Body of pancreas (tissue), 4 donors: Measurements from ENCODE around the gene PDE1C. TPM values are rescaled to one million over a fixed set of nuclear protein-coding genes. Genes with fewer than 3 reads are reported as not detected.

Experiments used
- ATAC-seq: fragments of 150-250 bp; one replicate; pipeline ENCODE4 v1.9.1; 2016
- DNase-seq, 4 donors: peaks; one replicate each; pipeline ENCODE4 v3.0.0-alpha.2; 2019
- H3K27ac ChIP-seq, 4 donors: fragments of 200-600 bp; sonication (generic); 1 replicate in 3 of 4; 2 replicates in 1 of 4; pipeline versions ENCODE4 v1.5.1 to v1.6.1; 2016 to 2019; ENCODE audit warnings: mild to moderate bottlenecking in 1 of 4, mixed read lengths in 1 of 4, moderate library complexity in 1 of 4
- H3K27me3 ChIP-seq, 2 donors: fragments of 200-600 bp; sonication (generic); one replicate each; pipeline ENCODE4 v1.6.0; 2016; ENCODE audit warnings: mild to moderate bottlenecking in 1 of 2
- H3K36me3 ChIP-seq, 2 donors: fragments of 200-600 bp; sonication (generic); replicated peaks in 1 of 2; 2 replicates each; pipeline ENCODE4 v1.5.1; 2016; ENCODE audit warnings: low read depth in 2 of 2; ENCODE audit not compliant: insufficient read depth in 1 of 2
- H3K4me1 ChIP-seq: fragments of 200-600 bp; sonication (generic); one replicate; pipeline ENCODE4 v1.6.0; 2016
- H3K4me3 ChIP-seq, 2 donors: fragments of 200-600 bp; sonication (generic); 1 replicate in 1 of 2; 2 replicates in 1 of 2; pipeline ENCODE4 v1.5.1; 2016 to 2019
- H3K9me3 ChIP-seq, 3 donors: fragments of 200-600 bp; sonication (generic); 1 replicate in 2 of 3; 2 replicates in 1 of 3; pipeline ENCODE4 v1.5.1; 2016
- POLR2A ChIP-seq, 3 donors: fragments of 450-650 bp; IDR thresholded peaks; one replicate each; pipeline ENCODE4 v1.6.1; 2016; ENCODE audit warnings: antibody characterized with exemption in 3 of 3, mild to moderate bottlenecking in 2 of 3
- WGBS, 2 donors: methylation state at CpG; one replicate each; pipeline ENCODE4 v1.1.5; 2017; 5-methylcytosine and 5-hydroxymethylcytosine counted together
- intact Hi-C: fragments of 100-400 bp; cut with DNase I; formaldehyde crosslinking; loops from one replicate; pipeline ENCODE4 v1.15.1; 2023
- total RNA-seq, 2 donors: library from RNA; depleted of rRNA; stranded (reverse); fragments of >200 nt; gene quantifications; one replicate each; pipeline ENCODE4 v1.1.0, GENCODE V29; 2016
- TF ChIP-seq, protein P1 (sequence below), 7 experiments: fragments of 450-650 bp in 4 of 7; fragments of 200-600 bp in 3 of 7; sonication (generic) in 3 of 7; IDR thresholded peaks; one replicate each; pipeline ENCODE4 v1.5.1; 2016 to 2019; ENCODE audit warnings: antibody characterized with exemption in 7 of 7

Gene PDE1C
- total RNA-seq, 2 donors from 2014 or later = 1.8 to 4.9 TPM

DNA sequence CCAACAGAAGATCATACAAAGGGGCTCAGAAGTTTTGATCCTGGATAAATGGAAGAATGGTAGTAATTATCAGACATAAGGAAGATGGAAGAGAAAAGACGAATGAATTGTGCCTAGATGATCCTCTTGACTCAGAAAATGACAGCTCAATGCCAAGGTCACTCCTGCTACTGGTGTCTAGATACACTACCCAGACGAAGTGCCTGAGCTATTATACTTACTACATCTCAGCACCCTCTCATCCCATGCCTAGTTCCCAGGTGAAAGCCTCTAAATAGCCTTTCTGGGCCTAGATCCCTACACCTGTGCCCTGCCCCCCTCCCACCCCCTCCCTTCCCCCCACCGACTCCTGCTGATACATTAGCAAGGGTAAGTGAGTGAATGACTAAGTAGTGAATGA, 25.5 kb downstream of the PDE1C start:
- no peak for DNase-seq
- WGBS, 2 donors = 55 to 56% methylated on average over 3 of the region's 3 CpGs
- Histone ChIP-seq H3K27me3 (no peaks in the 10 kb centered on the region), H3K9me3 (no peaks in the 10 kb centered on the region), H3K27ac (no peak overlapping the region), H3K4me3 (no peak overlapping the region), H3K4me1 (peaks cover 5% of the 10 kb centered on the region), H3K36me3 (no peaks in the 10 kb centered on the region)
- intact Hi-C loops = no loop called here
- no peak for ATAC-seq
- TF ChIP-seq, protein P1, sequence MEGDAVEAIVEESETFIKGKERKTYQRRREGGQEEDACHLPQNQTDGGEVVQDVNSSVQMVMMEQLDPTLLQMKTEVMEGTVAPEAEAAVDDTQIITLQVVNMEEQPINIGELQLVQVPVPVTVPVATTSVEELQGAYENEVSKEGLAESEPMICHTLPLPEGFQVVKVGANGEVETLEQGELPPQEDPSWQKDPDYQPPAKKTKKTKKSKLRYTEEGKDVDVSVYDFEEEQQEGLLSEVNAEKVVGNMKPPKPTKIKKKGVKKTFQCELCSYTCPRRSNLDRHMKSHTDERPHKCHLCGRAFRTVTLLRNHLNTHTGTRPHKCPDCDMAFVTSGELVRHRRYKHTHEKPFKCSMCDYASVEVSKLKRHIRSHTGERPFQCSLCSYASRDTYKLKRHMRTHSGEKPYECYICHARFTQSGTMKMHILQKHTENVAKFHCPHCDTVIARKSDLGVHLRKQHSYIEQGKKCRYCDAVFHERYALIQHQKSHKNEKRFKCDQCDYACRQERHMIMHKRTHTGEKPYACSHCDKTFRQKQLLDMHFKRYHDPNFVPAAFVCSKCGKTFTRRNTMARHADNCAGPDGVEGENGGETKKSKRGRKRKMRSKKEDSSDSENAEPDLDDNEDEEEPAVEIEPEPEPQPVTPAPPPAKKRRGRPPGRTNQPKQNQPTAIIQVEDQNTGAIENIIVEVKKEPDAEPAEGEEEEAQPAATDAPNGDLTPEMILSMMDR (IDR thresholded peaks at IDR 0.05) = no peak
- no peak for TF ChIP-seq POLR2A (IDR thresholded peaks at IDR 0.05)

DNA sequence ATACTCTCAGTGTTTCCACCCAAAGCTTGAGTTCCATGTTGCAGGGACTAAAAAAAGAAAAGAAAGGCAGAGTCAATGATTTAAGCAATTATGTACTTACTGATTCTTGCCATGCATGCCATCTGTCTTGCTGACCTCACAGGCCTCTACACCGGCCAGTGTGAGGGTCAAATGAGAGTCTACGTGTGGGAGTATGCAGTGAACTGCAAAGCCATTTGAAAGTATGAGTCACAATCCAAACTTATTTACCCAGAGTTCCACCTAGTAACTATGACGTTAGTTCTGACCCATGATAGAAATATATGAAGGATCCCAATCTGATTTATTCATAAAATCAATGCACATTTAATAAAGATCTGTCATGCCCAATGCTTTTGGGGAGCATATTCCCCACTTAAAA, 26.5 kb downstream of the PDE1C start:
- Histone ChIP-seq H3K4me3 (no peak overlapping the region), H3K9me3 (no peaks in the 10 kb centered on the region), H3K27me3 (no peaks in the 10 kb centered on the region), H3K27ac (no peak overlapping the region), H3K36me3 (no peaks in the 10 kb centered on the region), H3K4me1 (peaks cover 5% of the 10 kb centered on the region)
- no peak for TF ChIP-seq POLR2A (IDR thresholded peaks at IDR 0.05)
- TF ChIP-seq, protein P1 (IDR thresholded peaks at IDR 0.05) = no peak
- ATAC-seq (no peak), DNase-seq (no peak)
- WGBS, 2 donors = 55 to 66% methylated on average over 3 of the region's 3 CpGs
- intact Hi-C loops = no loop called here

DNA sequence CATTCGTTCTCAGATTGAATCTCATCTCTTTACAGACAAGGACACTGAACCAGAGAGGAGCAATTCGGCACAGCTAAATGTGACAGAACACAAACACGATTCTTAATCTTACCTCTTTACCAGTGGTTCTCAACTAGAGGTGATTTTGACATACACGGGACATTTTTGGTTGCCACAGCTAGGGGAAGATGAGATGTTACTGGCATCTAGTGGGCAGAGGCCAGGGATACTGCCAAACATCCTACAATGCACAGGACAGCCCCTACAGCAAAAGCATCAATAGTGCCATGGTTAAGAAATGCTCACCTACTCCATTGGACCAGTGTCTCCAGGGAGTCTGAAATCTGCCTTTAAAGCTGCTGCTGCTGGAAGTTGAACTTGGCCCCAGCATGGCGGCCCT, 27.3 kb downstream of the PDE1C start:
- Histone ChIP-seq H3K9me3 (no peaks in the 10 kb centered on the region), H3K36me3 (no peaks in the 10 kb centered on the region), H3K27me3 (no peaks in the 10 kb centered on the region), H3K27ac (no peak overlapping the region), H3K4me3 (no peak overlapping the region), H3K4me1 (peaks cover 1% of the 10 kb centered on the region)
- TF ChIP-seq POLR2A (IDR thresholded peaks at IDR 0.05) = no peak
- TF ChIP-seq, protein P1 (IDR thresholded peaks at IDR 0.05) = no peak
- DNase-seq (no peak), ATAC-seq (no peak)
- 79 to 85% methylated on average over 5 of the region's 5 CpGs for WGBS, 2 donors
- intact Hi-C loops = no loop called here

DNA sequence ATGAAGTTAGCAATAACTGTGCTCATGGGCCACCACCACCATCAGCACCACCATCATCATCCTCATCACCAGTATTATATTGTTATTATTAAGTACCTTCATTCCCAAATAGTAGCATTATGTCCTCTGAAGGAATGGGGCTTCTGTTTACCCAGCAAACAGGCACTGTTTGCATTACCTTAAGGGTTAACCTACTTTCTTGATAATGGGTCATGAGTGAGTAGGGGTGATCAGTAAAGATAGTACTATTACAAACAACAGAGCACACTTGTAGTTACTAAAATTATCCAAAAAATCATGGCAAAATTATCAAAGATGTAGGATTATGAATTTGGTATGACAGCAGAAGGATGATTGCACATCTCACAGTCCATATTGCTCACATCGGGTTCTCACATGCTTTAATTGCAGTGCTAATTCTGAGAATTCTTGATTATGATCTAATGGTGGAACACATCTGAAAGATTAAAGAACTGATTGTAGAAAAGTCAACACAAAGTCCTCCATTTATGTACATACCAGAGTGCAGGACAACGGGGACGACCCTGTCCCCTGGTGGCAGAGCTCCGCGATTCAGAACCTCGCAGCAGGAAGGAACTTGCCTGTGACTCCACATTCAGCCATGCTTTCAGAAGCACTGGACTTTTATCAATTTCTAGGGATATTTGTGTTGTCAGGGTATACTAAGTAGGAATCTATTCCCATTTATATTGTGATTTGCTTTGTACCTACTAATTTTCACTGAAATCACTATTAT, 31.0 kb downstream of the PDE1C start:
- intact Hi-C loops = no loop called here
- WGBS, 2 donors = 53 to 55% methylated on average over 6 of the region's 6 CpGs
- ATAC-seq = no peak
- Histone ChIP-seq H3K27ac (no peak overlapping the region), H3K36me3 (no peaks in the 10 kb centered on the region), H3K27me3 (no peaks in the 10 kb centered on the region), H3K9me3 (no peaks in the 10 kb centered on the region), H3K4me3 (no peak overlapping the region), H3K4me1 (peaks cover 2% of the 10 kb centered on the region)
- DNase-seq = no peak
- no peak for TF ChIP-seq POLR2A (IDR thresholded peaks at IDR 0.05)
- TF ChIP-seq, protein P1 (IDR thresholded peaks at IDR 0.05) = peak in 4 of 7 experiments; percentile 13 to 38 (median 21)

DNA sequence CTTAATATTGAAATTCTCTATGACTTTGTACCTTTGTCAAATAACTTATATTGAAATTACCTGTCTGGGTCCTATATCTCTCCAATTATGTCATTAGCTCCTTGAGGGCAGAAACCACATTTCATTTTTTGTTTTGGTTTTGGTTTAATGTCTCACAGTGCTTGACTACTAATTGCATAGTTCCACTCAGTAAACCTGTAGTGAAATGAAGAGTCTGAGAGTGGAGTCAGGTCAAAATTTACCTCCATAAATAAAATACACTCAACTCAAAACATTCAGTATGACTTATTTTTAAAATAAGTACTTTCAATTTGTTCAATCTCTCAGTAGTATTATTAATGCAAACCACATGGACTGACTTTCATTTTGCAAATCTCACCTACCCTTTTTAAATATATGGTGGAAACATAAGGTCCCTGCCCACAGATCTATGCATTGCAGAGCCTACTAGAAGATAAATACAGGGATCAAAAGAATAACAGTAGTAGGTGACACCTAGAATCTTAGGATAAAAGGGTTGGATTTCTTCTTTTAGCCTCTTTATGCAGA, 32.5 kb downstream of the PDE1C start:
- H3K27me3 ChIP-seq = no peaks in the 10 kb centered on the region
- no peak overlapping the region for H3K4me3 ChIP-seq
- no peak overlapping the region for H3K27ac ChIP-seq
- no peaks in the 10 kb centered on the region for H3K36me3 ChIP-seq
- H3K4me1 ChIP-seq = peaks cover 13% of the 10 kb centered on the region
- no peak for TF ChIP-seq POLR2A (IDR thresholded peaks at IDR 0.05)
- TF ChIP-seq, protein P1 (IDR thresholded peaks at IDR 0.05) = no peak
- DNase-seq (no peak), ATAC-seq (no peak)
- intact Hi-C loops = no loop called here
- H3K9me3 ChIP-seq = no peaks in the 10 kb centered on the region
